Tibial artery (tissue), 4 donors: ENCODE data around the gene HOXA1.

Experiments
- DNase-seq, 2 donors: peaks; one replicate each; pipeline ENCODE4 v3.0.0-alpha.2; 2019
- H3K27ac ChIP-seq, 2 donors: fragments of 200-600 bp; sonication (generic) in 1 of 2; 1 replicate in 1 of 2; 2 replicates in 1 of 2; pipeline ENCODE4 v1.5.1; 2018 to 2019; ENCODE audit warnings: mild to moderate bottlenecking in 1 of 2
- H3K27me3 ChIP-seq, 2 donors: fragments of 200-600 bp; sonication (generic) in 1 of 2; one replicate each; pipeline versions ENCODE4 v1.5.1 to v1.6.0; 2016 to 2019
- H3K36me3 ChIP-seq, 3 donors: fragments of 200-600 bp; sonication (generic) in 2 of 3; one replicate each; pipeline ENCODE4 v1.5.1; 2016 to 2019; ENCODE audit warnings: mild to moderate bottlenecking in 2 of 3
- H3K4me1 ChIP-seq, 4 donors: fragments of 200-600 bp; sonication (generic) in 2 of 4; 1 replicate in 3 of 4; 2 replicates in 1 of 4; pipeline ENCODE4 v1.5.1; 2016 to 2019
- H3K4me3 ChIP-seq, 2 donors: fragments of 200-600 bp; sonication (generic) in 1 of 2; 1 replicate in 1 of 2; 2 replicates in 1 of 2; pipeline ENCODE4 v1.5.1; 2018 to 2019; ENCODE audit warnings: mild to moderate bottlenecking in 2 of 2
- H3K9me3 ChIP-seq, 3 donors: fragments of 200-600 bp; sonication (generic) in 1 of 3; one replicate each; pipeline ENCODE4 v1.5.1; 2016 to 2019
- CTCF ChIP-seq, 2 experiments: fragments of 200-600 bp in 1 of 2; fragments of 450-650 bp in 1 of 2; IDR thresholded peaks; one replicate each; pipeline ENCODE4 v1.5.1; 2017 to 2019; ENCODE audit warnings: antibody characterized with exemption in 2 of 2, mild to moderate bottlenecking in 1 of 2, moderate library complexity in 1 of 2
- intact Hi-C: fragments of 100-400 bp; cut with DNase I; formaldehyde crosslinking; loops from one replicate; pipeline ENCODE4 v1.15.0; 2023; ENCODE audit warnings: low total_unique reads

The HOXA1 gene

GRCh38 chr7:27073076-27073475, 22.7 kb downstream of the HOXA1 start:
- intact Hi-C loops: no loop called here
- no peak overlapping the region for H3K27ac ChIP-seq

GRCh38 chr7:27071622-27072390, 24.0 kb downstream of the HOXA1 start:
- intact Hi-C loops: no loop called here
- Histone ChIP-seq H3K4me3 (no peak overlapping the region), H3K27me3 (no peaks in the 10 kb centered on the region), H3K4me1 (no peaks in the 10 kb centered on the region), H3K36me3 (no peaks in the 10 kb centered on the region), H3K27ac (no peak overlapping the region), H3K9me3 (no peaks in the 10 kb centered on the region)
- no peak for DNase-seq
- TF ChIP-seq CTCF (IDR thresholded peaks at IDR 0.05): no peak

More at GRCh38 chr7:27073076-27073475, 22.7 kb downstream of the HOXA1 start:
- Histone ChIP-seq H3K36me3 (no peaks in the 10 kb centered on the region), H3K4me3 (no peak overlapping the region), H3K9me3 (no peaks in the 10 kb centered on the region), H3K27me3 (no peaks in the 10 kb centered on the region), H3K4me1 (no peaks in the 10 kb centered on the region)
- TF ChIP-seq CTCF (IDR thresholded peaks at IDR 0.05): no peak
- DNase-seq: no peak

- Histone ChIP-seq H3K9me3 (no peaks in the 10 kb centered on the region), H3K4me1 (peaks cover 0 to 4% (median 0%) of the 10 kb centered on the region in 4 donors), H3K27me3 (no peaks in the 10 kb centered on the region), H3K4me3 (no peak overlapping the region), H3K36me3 (no peaks in the 10 kb centered on the region), H3K27ac (no peak overlapping the region)
- no peak for DNase-seq
- TF ChIP-seq CTCF (IDR thresholded peaks at IDR 0.05): no peak
- intact Hi-C loops: no loop called here
Measured at GRCh38 chr7:27068259-27068658, 27.5 kb downstream of the HOXA1 start.

- Histone ChIP-seq H3K4me3 (no peak overlapping the region), H3K9me3 (no peaks in the 10 kb centered on the region), H3K27ac (no peak overlapping the region), H3K36me3 (no peaks in the 10 kb centered on the region), H3K4me1 (peaks cover 0 to 4% (median 0%) of the 10 kb centered on the region in 4 donors), H3K27me3 (no peaks in the 10 kb centered on the region)
- no peak for DNase-seq
- intact Hi-C loops: no loop called here
- no peak for TF ChIP-seq CTCF (IDR thresholded peaks at IDR 0.05)
Measured at GRCh38 chr7:27066148-27066547, 29.7 kb downstream of the HOXA1 start.

GRCh38 chr7:27065709-27066108, 30.1 kb downstream of the HOXA1 start:
- no peaks in the 10 kb centered on the region for H3K9me3 ChIP-seq
- TF ChIP-seq CTCF (IDR thresholded peaks at IDR 0.05): no peak
- no peak overlapping the region for H3K4me3 ChIP-seq
- intact Hi-C loops: no loop called here
- no peaks in the 10 kb centered on the region for H3K27me3 ChIP-seq
- no peaks in the 10 kb centered on the region for H3K36me3 ChIP-seq
- peaks cover 0 to 4% (median 0%) of the 10 kb centered on the region in 4 donors for H3K4me1 ChIP-seq
- no peak overlapping the region for H3K27ac ChIP-seq
- no peak for DNase-seq
